GM12878 (cell line): ENCODE results near the gene SLC3A2. TPM values are rescaled to one million over a fixed set of nuclear protein-coding genes. Genes with fewer than 3 reads are reported as not detected.

Experiments
- ATAC-seq: fragments of 200-7000 bp; cut with Tn5 transposase; 3 replicates; pipeline ENCODE4 v1.9.1; 2020; ENCODE audit warnings: mild to moderate bottlenecking, moderate library complexity
- BruUV-seq: library from RNA; stranded (reverse); fragments of 400-500 nt; replicated peaks from 2 replicates; lab custom pipeline; 2021; lab: Mats Ljungman, UMichigan
- CTCF ChIA-PET: fragments of 300-600 bp; sonication (Branson Sonifier 250); formaldehyde crosslinking; extraction: SDS; loops from one replicate; lab custom pipeline; 2021; ENCODE audit warnings: inconsistent platforms; lab: Yijun Ruan, JAX
- POLR2A ChIA-PET: fragments of 350-600 bp; formaldehyde crosslinking; extraction: SDS; loops from one replicate; lab custom pipeline; 2021; ENCODE audit warnings: inconsistent platforms; lab: Charles Lee
- RAD21 ChIA-PET: fragments of 300-600 bp; sonication (Branson Sonifier 250); formaldehyde crosslinking; loops from one replicate; lab custom pipeline; 2023; ENCODE audit warnings: antibody characterized with exemption; ENCODE audit not compliant: unreplicated experiment; lab: Charles Lee
- SMC1A ChIA-PET: fragments of 300-600 bp; sonication (Branson Sonifier 250); formaldehyde crosslinking; loops from one replicate; lab custom pipeline; 2023; ENCODE audit not compliant: unreplicated experiment, uncharacterized antibody; lab: Charles Lee
- DNase-seq: peaks from one replicate; pipeline ENCODE4 v3.0.0-alpha.2; 2011; ENCODE audit warnings: low read depth, low spot score
- FAIRE-seq: peaks from 3 replicates; lab custom pipeline; 2011; peaks lifted over from hg19 to GRCh38; lab: Jason Lieb, UNC
- H2AFZ ChIP-seq: 2 replicates; pipeline ENCODE4 v1.6.0; 2011; ENCODE audit warnings: low read depth, low read length, control low read depth; ENCODE audit not compliant: control insufficient read depth
- H3K27ac ChIP-seq: 2 replicates; pipeline ENCODE4 v1.5.1; 2011; ENCODE audit warnings: control low read depth; ENCODE audit not compliant: control insufficient read depth, insufficient read depth
- H3K27me3 ChIP-seq, 2 experiments: replicated peaks in 1 of 2; 2 replicates each; pipeline versions ENCODE4 v1.6.0 to v1.6.1; 2011; ENCODE audit warnings: low read length in 1 of 2; ENCODE audit not compliant: control insufficient read depth in 2 of 2, insufficient read depth in 2 of 2
- H3K36me3 ChIP-seq, 2 experiments: 2 replicates each; pipeline ENCODE4 v1.5.1; 2011; ENCODE audit warnings: low read length in 1 of 2; ENCODE audit not compliant: control insufficient read depth in 2 of 2, insufficient read depth in 2 of 2
- H3K4me1 ChIP-seq: 2 replicates; pipeline ENCODE4 v1.6.1; 2011; ENCODE audit warnings: mild to moderate bottlenecking, low read length, moderate library complexity, mixed read lengths; ENCODE audit not compliant: control insufficient read depth, insufficient read depth
- H3K4me2 ChIP-seq: 2 replicates; pipeline ENCODE4 v1.6.0; 2011; ENCODE audit warnings: control low read depth; ENCODE audit not compliant: control insufficient read depth, insufficient read depth
- H3K4me3 ChIP-seq: fragments of 200-600 bp; sonication (generic); 2 replicates; pipeline ENCODE4 v1.5.1; 2016
- H3K79me2 ChIP-seq: 2 replicates; pipeline ENCODE4 v1.6.0; 2011; ENCODE audit warnings: low read length; ENCODE audit not compliant: control insufficient read depth, insufficient read depth
- H3K9ac ChIP-seq: 2 replicates; pipeline ENCODE4 v1.8.0; 2011; ENCODE audit warnings: low read length, control low read depth, mixed read lengths; ENCODE audit not compliant: control insufficient read depth, insufficient read depth
- H3K9me3 ChIP-seq: replicated peaks from 3 replicates; pipeline ENCODE4 v1.5.1; 2011; ENCODE audit warnings: mild to moderate bottlenecking, low read length; ENCODE audit not compliant: control insufficient read depth, insufficient read depth
- H4K20me1 ChIP-seq: 2 replicates; pipeline ENCODE4 v1.6.0; 2011; ENCODE audit not compliant: control insufficient read depth, insufficient read depth
- BMI1 ChIP-seq: fragments of 450-650 bp; IDR thresholded peaks from 2 replicates; pipeline ENCODE4 v1.6.1; 2016; ENCODE audit warnings: mild to moderate bottlenecking, moderate library complexity, borderline replicate concordance
- CHD1 ChIP-seq: IDR thresholded peaks from 2 replicates; pipeline ENCODE4 v1.6.1; 2012; ENCODE audit warnings: low read depth, low read length, improper control_type of control experiment
- FOXM1 ChIP-seq: IDR thresholded peaks from 2 replicates; pipeline ENCODE4 v1.6.1; 2012; ENCODE audit warnings: low read depth, mild to moderate bottlenecking, inconsistent platforms, low read length, moderate library complexity
- GABPA ChIP-seq: IDR thresholded peaks from 2 replicates; pipeline ENCODE4 v1.6.1; 2014; ENCODE audit warnings: antibody characterized with exemption, low read depth, mild to moderate bottlenecking, inconsistent platforms
- HDAC6 ChIP-seq: fragments of 200-600 bp; sonication (generic); IDR thresholded peaks from one replicate; pipeline ENCODE4 v1.8.0; 2017; ENCODE audit warnings: antibody characterized with exemption; ENCODE audit not compliant: unreplicated experiment
- MTA2 ChIP-seq: fragments of 450-650 bp; IDR thresholded peaks from 2 replicates; pipeline ENCODE4 v1.6.1; 2016; ENCODE audit warnings: low read depth, mild to moderate bottlenecking, moderate library complexity
- NRF1 ChIP-seq: conservative IDR thresholded peaks from 2 replicates; pipeline ENCODE4 v1.6.1; 2011; ENCODE audit warnings: mild to moderate bottlenecking, low read depth, low read length, improper control_type of control experiment
- PAX5 ChIP-seq: IDR thresholded peaks from 2 replicates; pipeline ENCODE4 v1.6.1; 2011; ENCODE audit warnings: low read depth, low read length, borderline replicate concordance
- RUNX3 ChIP-seq: IDR thresholded peaks from 2 replicates; pipeline ENCODE4 v1.6.1; 2012; ENCODE audit warnings: low read length, inconsistent platforms
- SREBF1 ChIP-seq: IDR thresholded peaks from 2 replicates; pipeline ENCODE4 v1.6.1; 2012; ENCODE audit warnings: mild to moderate bottlenecking, low read length
- SREBF2 ChIP-seq: IDR thresholded peaks from 2 replicates; pipeline ENCODE4 v1.6.1; 2012; ENCODE audit warnings: mild to moderate bottlenecking, low read length
- TBL1XR1 ChIP-seq: IDR thresholded peaks from 2 replicates; pipeline ENCODE4 v1.6.1; 2012; ENCODE audit warnings: low read depth, low read length, improper control_type of control experiment
- ZNF384 ChIP-seq: IDR thresholded peaks from 2 replicates; pipeline ENCODE4 v1.6.1; 2012; ENCODE audit warnings: low read depth, mild to moderate bottlenecking, low read length, improper control_type of control experiment, borderline replicate concordance
- WGBS: methylation state at CpG from one replicate; pipeline ENCODE4 v1.1.6; 2016; ENCODE audit warnings: low lambda C conversion rate; ENCODE audit not compliant: insufficient replicate concordance, insufficient coverage; ENCODE audit errors: missing lambda C conversion rate; 5-methylcytosine and 5-hydroxymethylcytosine counted together
- in situ Hi-C: fragments of 300-500 bp; cut with MboI; formaldehyde crosslinking; loops from 9 replicates; pipeline ENCODE4 v1.14.3; 2018; ENCODE audit warnings: mixed read lengths
- intact Hi-C: fragments of 100-400 bp; cut with micrococcal nuclease; formaldehyde crosslinking; loops from one replicate; pipeline ENCODE4 v1.14.2; 2022; ENCODE audit not compliant: unreplicated experiment
- polyA plus RNA-seq, 11 experiments: library from polyadenylated mRNA; depleted of rRNA in 4 of 11; unstranded in 6 of 11; stranded (reverse) in 5 of 11; fragments of >200 nt; fragmentation: Nextera tagmentation in 4 of 11; fragmentation: Illumina TruSeq in 1 of 11; extraction: Ambion mirVana in 4 of 11; extraction: Trizol in 1 of 11; gene quantifications; 1 replicate in 1 of 11; 2 replicates in 10 of 11; pipeline versions ENCODE4 v1.2.1 to v1.2.3, GENCODE V29; 2011 to 2016; ENCODE audit warnings: inconsistent platforms in 2 of 11, missing spikeins in 2 of 11, low read depth in 1 of 11
- total RNA-seq, 4 experiments: library from RNA; depleted of rRNA in 3 of 4; stranded (reverse); fragments of >200 nt in 3 of 4; fragmentation: Illumina TruSeq in 1 of 4; extraction: Trizol in 1 of 4; gene quantifications; 2 replicates each; pipeline versions ENCODE4 v1.2.1 to v1.2.3, GENCODE V29; 2013 to 2021
- TF ChIP-seq, protein P1 (sequence below): IDR thresholded peaks from 2 replicates; pipeline ENCODE4 v1.6.1; 2011; ENCODE audit warnings: low read depth, low read length, improper control_type of control experiment, borderline replicate concordance
- TF ChIP-seq, protein P2 (sequence below): fragments of 450-650 bp; conservative IDR thresholded peaks from 2 replicates; pipeline ENCODE4 v1.6.1; 2017; ENCODE audit warnings: mild to moderate bottlenecking, moderate library complexity
- TF ChIP-seq, protein P3 (sequence below): fragments of 150-350 bp; IDR thresholded peaks from 2 replicates; pipeline ENCODE4 v1.6.1; 2014; ENCODE audit warnings: mild to moderate bottlenecking, low read depth, low read length
- TF ChIP-seq, protein P4 (sequence below): IDR thresholded peaks from 2 replicates; pipeline ENCODE4 v1.6.1; 2011; ENCODE audit warnings: borderline replicate concordance, low read depth, mild to moderate bottlenecking, moderate library complexity, mixed read lengths, low read length; ENCODE audit not compliant: insufficient read depth; ENCODE audit errors: extremely low read length
- TF ChIP-seq, protein P5 (sequence below): IDR thresholded peaks from 2 replicates; pipeline ENCODE4 v1.6.1; 2012; ENCODE audit warnings: low read depth, low read length, improper control_type of control experiment

SLC3A2 gene
- total and polyA plus RNA-seq, 10 of the 15 experiments (the other 5 are each of a cell fraction or from before 2014, with no cell fraction given), result 6.9 to 158 (median 106) TPM

DNA sequence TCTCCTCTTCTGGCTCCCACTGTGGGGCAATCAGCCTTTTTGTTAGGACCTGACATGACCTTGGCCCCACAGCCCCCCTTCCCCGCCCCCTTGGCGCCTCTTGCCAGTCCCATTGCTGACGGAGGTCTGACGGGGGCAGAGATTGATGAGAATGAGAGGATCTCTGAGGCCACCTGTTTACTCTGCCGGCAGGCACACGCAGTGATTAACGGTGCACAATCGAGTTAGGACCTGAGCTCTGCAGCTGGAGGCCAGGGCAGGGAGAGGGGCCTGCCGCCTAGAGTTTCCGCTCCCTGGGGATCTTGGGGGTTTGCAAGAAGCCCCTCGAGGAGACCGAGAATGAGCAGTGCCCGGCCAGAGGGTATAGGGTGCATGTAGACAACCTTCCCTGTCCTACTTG lies 47.3 kb downstream of the SLC3A2 start (continued):
- TF ChIP-seq, protein P1, sequence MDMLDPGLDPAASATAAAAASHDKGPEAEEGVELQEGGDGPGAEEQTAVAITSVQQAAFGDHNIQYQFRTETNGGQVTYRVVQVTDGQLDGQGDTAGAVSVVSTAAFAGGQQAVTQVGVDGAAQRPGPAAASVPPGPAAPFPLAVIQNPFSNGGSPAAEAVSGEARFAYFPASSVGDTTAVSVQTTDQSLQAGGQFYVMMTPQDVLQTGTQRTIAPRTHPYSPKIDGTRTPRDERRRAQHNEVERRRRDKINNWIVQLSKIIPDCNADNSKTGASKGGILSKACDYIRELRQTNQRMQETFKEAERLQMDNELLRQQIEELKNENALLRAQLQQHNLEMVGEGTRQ, result no peak

DNA sequence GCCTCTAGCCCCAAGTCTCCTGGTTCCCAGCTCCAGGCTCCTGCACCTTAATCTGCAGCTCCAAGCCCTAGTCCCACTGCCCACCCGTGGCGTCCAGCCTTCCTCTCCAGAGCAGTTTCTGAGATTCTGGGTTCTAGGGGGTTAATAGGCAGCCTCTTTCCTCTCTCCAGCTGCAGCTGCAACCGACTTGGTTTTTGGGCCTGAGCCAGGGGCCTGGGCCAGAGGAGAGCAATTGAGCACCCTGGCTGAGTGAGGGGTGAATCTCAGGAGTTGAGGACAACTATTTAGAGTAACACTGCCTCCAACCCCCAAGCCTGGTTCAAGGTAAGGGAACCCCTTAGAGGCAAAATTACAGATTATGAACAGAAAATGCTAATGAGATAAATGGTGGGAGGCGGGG lies 49.5 kb downstream of the SLC3A2 start:
- Histone ChIP-seq H3K9ac (no peak overlapping the region), H3K27me3 (peaks cover 12 to 16% of the 10 kb centered on the region in 2 experiments), H3K4me2 (no peak overlapping the region), H4K20me1 (no peaks in the 10 kb centered on the region), H3K9me3 (no peaks in the 10 kb centered on the region), H2AFZ (no peak overlapping the region), H3K79me2 (no peaks in the 10 kb centered on the region), H3K27ac (no peak overlapping the region), H3K4me3 (no peak overlapping the region), H3K4me1 (peaks cover 4% of the 10 kb centered on the region; the same call in 1 of the 2 replicates), H3K36me3 (no peaks in the 10 kb centered on the region)
- RAD21 ChIA-PET, result no interaction called here
- in situ Hi-C loops (no loop called here), intact Hi-C loops (no loop called here)
- no TSS peak for BruUV-seq
- CTCF ChIA-PET, result interaction anchor here (0.7 to 1.3 kb wide), 3 partner anchors 23 to 205 kb away, joined by 3 read pairs; no protein-coding TSS in a partner anchor
- POLR2A ChIA-PET, result no interaction called here
- no peak for DNase-seq
- SMC1A ChIA-PET, result no interaction called here
- WGBS, result 0% methylated on average over 4 of the region's 4 CpGs
- ATAC-seq, result no peak
- FAIRE-seq, result no peak
- TF ChIP-seq, protein P2, sequence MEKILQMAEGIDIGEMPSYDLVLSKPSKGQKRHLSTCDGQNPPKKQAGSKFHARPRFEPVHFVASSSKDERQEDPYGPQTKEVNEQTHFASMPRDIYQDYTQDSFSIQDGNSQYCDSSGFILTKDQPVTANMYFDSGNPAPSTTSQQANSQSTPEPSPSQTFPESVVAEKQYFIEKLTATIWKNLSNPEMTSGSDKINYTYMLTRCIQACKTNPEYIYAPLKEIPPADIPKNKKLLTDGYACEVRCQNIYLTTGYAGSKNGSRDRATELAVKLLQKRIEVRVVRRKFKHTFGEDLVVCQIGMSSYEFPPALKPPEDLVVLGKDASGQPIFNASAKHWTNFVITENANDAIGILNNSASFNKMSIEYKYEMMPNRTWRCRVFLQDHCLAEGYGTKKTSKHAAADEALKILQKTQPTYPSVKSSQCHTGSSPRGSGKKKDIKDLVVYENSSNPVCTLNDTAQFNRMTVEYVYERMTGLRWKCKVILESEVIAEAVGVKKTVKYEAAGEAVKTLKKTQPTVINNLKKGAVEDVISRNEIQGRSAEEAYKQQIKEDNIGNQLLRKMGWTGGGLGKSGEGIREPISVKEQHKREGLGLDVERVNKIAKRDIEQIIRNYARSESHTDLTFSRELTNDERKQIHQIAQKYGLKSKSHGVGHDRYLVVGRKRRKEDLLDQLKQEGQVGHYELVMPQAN, result no peak
- TF ChIP-seq, protein P3, sequence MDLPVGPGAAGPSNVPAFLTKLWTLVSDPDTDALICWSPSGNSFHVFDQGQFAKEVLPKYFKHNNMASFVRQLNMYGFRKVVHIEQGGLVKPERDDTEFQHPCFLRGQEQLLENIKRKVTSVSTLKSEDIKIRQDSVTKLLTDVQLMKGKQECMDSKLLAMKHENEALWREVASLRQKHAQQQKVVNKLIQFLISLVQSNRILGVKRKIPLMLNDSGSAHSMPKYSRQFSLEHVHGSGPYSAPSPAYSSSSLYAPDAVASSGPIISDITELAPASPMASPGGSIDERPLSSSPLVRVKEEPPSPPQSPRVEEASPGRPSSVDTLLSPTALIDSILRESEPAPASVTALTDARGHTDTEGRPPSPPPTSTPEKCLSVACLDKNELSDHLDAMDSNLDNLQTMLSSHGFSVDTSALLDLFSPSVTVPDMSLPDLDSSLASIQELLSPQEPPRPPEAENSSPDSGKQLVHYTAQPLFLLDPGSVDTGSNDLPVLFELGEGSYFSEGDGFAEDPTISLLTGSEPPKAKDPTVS, result no peak
- TF ChIP-seq, protein P4, sequence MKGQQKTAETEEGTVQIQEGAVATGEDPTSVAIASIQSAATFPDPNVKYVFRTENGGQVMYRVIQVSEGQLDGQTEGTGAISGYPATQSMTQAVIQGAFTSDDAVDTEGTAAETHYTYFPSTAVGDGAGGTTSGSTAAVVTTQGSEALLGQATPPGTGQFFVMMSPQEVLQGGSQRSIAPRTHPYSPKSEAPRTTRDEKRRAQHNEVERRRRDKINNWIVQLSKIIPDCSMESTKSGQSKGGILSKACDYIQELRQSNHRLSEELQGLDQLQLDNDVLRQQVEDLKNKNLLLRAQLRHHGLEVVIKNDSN, result no peak
- TF ChIP-seq PAX5 (no peak), MTA2 (no peak), SREBF1 (no peak), HDAC6 (no peak), FOXM1 (no peak), GABPA (no peak), SREBF2 (no peak), NRF1 (no peak), CHD1 (no peak), TBL1XR1 (no peak), BMI1 (no peak), RUNX3 (no peak), ZNF384 (no peak)
- TF ChIP-seq, protein P5, sequence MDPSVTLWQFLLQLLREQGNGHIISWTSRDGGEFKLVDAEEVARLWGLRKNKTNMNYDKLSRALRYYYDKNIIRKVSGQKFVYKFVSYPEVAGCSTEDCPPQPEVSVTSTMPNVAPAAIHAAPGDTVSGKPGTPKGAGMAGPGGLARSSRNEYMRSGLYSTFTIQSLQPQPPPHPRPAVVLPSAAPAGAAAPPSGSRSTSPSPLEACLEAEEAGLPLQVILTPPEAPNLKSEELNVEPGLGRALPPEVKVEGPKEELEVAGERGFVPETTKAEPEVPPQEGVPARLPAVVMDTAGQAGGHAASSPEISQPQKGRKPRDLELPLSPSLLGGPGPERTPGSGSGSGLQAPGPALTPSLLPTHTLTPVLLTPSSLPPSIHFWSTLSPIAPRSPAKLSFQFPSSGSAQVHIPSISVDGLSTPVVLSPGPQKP, result no peak
